OCI-LY3 (cell line): ENCODE data around the gene MFSD6.

Source experiments
- H2AFZ ChIP-seq: fragments of 200-600, 300-600 bp; shearing (Covaris generic); 2 replicates; pipeline ENCODE4 v1.6.0; 2014; ENCODE audit warnings: antibody characterized with exemption, low read depth, low read length
- H3K27ac ChIP-seq: fragments of 200-600, 300-600 bp; sonication (generic); 2 replicates; pipeline ENCODE4 v1.5.1; 2014; ENCODE audit warnings: mild to moderate bottlenecking, low read length, moderate library complexity, mixed read lengths
- H3K27me3 ChIP-seq: fragments of 200-600, 300-600 bp; sonication (generic); 2 replicates; pipeline ENCODE4 v1.6.1; 2014; ENCODE audit warnings: low read depth, low read length, mixed read lengths
- H3K36me3 ChIP-seq: fragments of 200-600, 300-600 bp; sonication (generic); replicated peaks from 2 replicates; pipeline ENCODE3; 2014; ENCODE audit warnings: low read depth, low read length, mixed read lengths
- H3K4me1 ChIP-seq: fragments of 300-600, 200-600 bp; sonication (generic); 2 replicates; pipeline ENCODE4 v1.6.1; 2014; ENCODE audit warnings: low read length, mixed read lengths
- H3K4me2 ChIP-seq: fragments of 200-600, 300-600 bp; sonication (generic); 2 replicates; pipeline ENCODE4 v1.6.1; 2014; ENCODE audit warnings: low read length, mixed read lengths
- H3K4me3 ChIP-seq: fragments of 300-600, 200-600 bp; sonication (generic); 2 replicates; pipeline ENCODE4 v1.5.1; 2014; ENCODE audit warnings: antibody characterized with exemption, mild to moderate bottlenecking, low read length, moderate library complexity
- H3K79me2 ChIP-seq: fragments of 300-600, 200-600 bp; shearing (Covaris generic); 2 replicates; pipeline ENCODE4 v1.6.1; 2014; ENCODE audit warnings: mild to moderate bottlenecking, low read length, mixed read lengths
- H3K9ac ChIP-seq: fragments of 300-600, 200-600 bp; shearing (Covaris generic); 2 replicates; pipeline ENCODE4 v1.6.0; 2014; ENCODE audit warnings: mild to moderate bottlenecking, low read length, moderate library complexity
- H3K9me3 ChIP-seq: fragments of 200-600, 300-600 bp; shearing (Covaris generic); 2 replicates; pipeline ENCODE4 v1.6.1; 2014; ENCODE audit warnings: low read length, mixed read lengths; ENCODE audit not compliant: insufficient read depth
- H4K20me1 ChIP-seq: fragments of 200-600, 300-600 bp; sonication (generic); 2 replicates; pipeline ENCODE4 v1.6.1; 2016; ENCODE audit warnings: low read length, mixed read lengths; ENCODE audit not compliant: insufficient read depth
- EZH2phosphoT487 ChIP-seq: fragments of 200-600 bp; shearing (Covaris generic); IDR thresholded peaks from 2 replicates; pipeline ENCODE4 v1.6.1; 2018; ENCODE audit warnings: antibody characterized with exemption, mixed run types, low read depth
- TF ChIP-seq, protein P1 (sequence below): fragments of 200-600, 300-600 bp; sonication (generic); IDR thresholded peaks from 2 replicates; pipeline ENCODE4 v1.5.1; 2014; ENCODE audit warnings: antibody characterized with exemption, low read length, low read depth

The MFSD6 gene

DNA sequence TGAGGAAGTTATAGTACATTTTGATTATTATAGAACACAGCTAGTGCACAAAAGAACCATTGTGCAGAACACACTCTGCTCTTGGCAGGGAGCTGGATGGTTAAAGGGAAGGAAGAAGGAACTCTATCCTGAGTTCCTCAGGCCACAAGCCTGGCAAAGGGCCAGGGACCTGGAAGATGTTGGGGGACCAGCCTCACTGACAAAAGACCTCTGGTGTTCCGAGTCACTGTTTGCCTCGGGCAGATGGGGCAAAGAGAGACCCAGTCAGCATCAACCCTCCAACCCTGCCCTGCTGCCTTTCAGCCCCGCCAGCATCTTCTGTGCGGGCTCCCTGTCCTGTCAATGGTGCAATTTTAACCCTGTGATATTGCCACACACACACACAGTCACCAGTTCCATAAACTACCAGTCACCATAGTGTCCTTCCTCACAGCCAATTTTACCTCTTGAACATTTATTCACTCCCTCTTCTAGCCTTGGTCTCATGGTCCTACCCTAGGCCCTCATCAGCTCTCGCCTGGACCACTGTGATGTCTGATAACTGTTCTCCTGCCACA is 104.5 kb downstream of the MFSD6 start:
- Histone ChIP-seq H3K4me2 (no peak overlapping the region), H3K79me2 (no peaks in the 10 kb centered on the region)

GRCh38 chr2:190513877-190514276 is 105.7 kb downstream of the MFSD6 start:
- no peaks in the 10 kb centered on the region for H3K27me3 ChIP-seq
- H3K9ac ChIP-seq = no peak overlapping the region
- TF ChIP-seq EZH2phosphoT487 = no peak
- TF ChIP-seq, protein P1, sequence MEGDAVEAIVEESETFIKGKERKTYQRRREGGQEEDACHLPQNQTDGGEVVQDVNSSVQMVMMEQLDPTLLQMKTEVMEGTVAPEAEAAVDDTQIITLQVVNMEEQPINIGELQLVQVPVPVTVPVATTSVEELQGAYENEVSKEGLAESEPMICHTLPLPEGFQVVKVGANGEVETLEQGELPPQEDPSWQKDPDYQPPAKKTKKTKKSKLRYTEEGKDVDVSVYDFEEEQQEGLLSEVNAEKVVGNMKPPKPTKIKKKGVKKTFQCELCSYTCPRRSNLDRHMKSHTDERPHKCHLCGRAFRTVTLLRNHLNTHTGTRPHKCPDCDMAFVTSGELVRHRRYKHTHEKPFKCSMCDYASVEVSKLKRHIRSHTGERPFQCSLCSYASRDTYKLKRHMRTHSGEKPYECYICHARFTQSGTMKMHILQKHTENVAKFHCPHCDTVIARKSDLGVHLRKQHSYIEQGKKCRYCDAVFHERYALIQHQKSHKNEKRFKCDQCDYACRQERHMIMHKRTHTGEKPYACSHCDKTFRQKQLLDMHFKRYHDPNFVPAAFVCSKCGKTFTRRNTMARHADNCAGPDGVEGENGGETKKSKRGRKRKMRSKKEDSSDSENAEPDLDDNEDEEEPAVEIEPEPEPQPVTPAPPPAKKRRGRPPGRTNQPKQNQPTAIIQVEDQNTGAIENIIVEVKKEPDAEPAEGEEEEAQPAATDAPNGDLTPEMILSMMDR = no peak
- H3K79me2 ChIP-seq = no peaks in the 10 kb centered on the region
- no peaks in the 10 kb centered on the region for H3K4me1 ChIP-seq
- H3K9me3 ChIP-seq = no peaks in the 10 kb centered on the region
- no peak overlapping the region for H3K4me2 ChIP-seq
- peaks cover 26% of the 10 kb centered on the region for H3K36me3 ChIP-seq
- no peak overlapping the region for H3K27ac ChIP-seq
- H3K4me3 ChIP-seq = no peak overlapping the region
- no peak overlapping the region for H2AFZ ChIP-seq
- no peaks in the 10 kb centered on the region; the same call in 1 of the 2 replicates for H4K20me1 ChIP-seq

More for the DNA sequence above, 104.5 kb downstream of the MFSD6 start:
- Histone ChIP-seq H3K27me3 (no peaks in the 10 kb centered on the region), H3K4me3 (no peak overlapping the region), H2AFZ (no peak overlapping the region), H3K9ac (no peak overlapping the region), H3K9me3 (no peaks in the 10 kb centered on the region), H3K4me1 (no peaks in the 10 kb centered on the region), H4K20me1 (no peaks in the 10 kb centered on the region; the same call in 1 of the 2 replicates), H3K27ac (no peak overlapping the region), H3K36me3 (peaks cover 26% of the 10 kb centered on the region)
- TF ChIP-seq EZH2phosphoT487 = no peak
- TF ChIP-seq, protein P1 = no peak

DNA sequence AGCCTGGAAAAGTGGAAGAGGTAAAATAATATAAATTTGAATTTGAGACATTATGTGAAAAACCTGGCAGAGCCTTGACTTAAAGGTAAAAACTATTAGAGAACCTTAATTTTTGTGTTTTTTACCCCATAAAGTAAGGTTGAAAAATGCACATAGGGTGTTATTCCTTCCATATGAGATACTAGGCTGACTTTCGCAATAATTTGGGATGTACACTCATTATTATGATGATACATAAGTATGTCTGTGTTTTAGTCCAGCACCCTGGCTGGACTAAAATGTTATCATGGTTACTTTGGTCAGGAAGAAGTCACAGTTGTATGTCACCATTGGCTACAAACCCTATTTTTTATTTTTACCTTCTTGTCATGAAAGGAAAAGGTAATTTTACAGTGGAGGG is 106.5 kb downstream of the MFSD6 start:
- no peaks in the 10 kb centered on the region for H3K27me3 ChIP-seq
- H3K27ac ChIP-seq = no peak overlapping the region
- no peaks in the 10 kb centered on the region for H3K79me2 ChIP-seq
- H4K20me1 ChIP-seq = no peaks in the 10 kb centered on the region; the same call in 1 of the 2 replicates
- no peak overlapping the region for H3K4me2 ChIP-seq
- H3K4me1 ChIP-seq = no peaks in the 10 kb centered on the region
- no peak overlapping the region for H2AFZ ChIP-seq
- H3K36me3 ChIP-seq = peaks cover 25% of the 10 kb centered on the region
- no peak overlapping the region for H3K4me3 ChIP-seq
- no peak overlapping the region for H3K9ac ChIP-seq
- TF ChIP-seq EZH2phosphoT487 = no peak
- TF ChIP-seq, protein P1 = no peak
- no peaks in the 10 kb centered on the region for H3K9me3 ChIP-seq

GRCh38 chr2:190515687-190516086 is 107.5 kb downstream of the MFSD6 start:
- Histone ChIP-seq H3K36me3 (peaks cover 25% of the 10 kb centered on the region), H3K4me1 (no peaks in the 10 kb centered on the region), H3K27me3 (no peaks in the 10 kb centered on the region), H2AFZ (no peak overlapping the region), H3K4me2 (no peak overlapping the region), H3K4me3 (no peak overlapping the region), H3K27ac (no peak overlapping the region), H4K20me1 (no peaks in the 10 kb centered on the region; the same call in 1 of the 2 replicates), H3K9me3 (no peaks in the 10 kb centered on the region), H3K79me2 (no peaks in the 10 kb centered on the region), H3K9ac (no peak overlapping the region)
- TF ChIP-seq, protein P1 = no peak
- no peak for TF ChIP-seq EZH2phosphoT487
